GM21526 (cell line): ENCODE results near the gene CIDEB.
A peak's percentile ranks its signal among the peaks of the same experiment; 100 is the strongest.

Experiments
- ATAC-seq: cut with Tn5 transposase; IDR thresholded peaks from one replicate; pipeline ENCODE4 v1.9.1; 2021; ENCODE audit warnings: moderate library complexity; ENCODE audit not compliant: unreplicated experiment, low FRiP score

The CIDEB gene

GRCh38 chr14:24271834-24272263 is 35.9 kb downstream of the CIDEB start:
- ATAC-seq = no peak

- ATAC-seq = peak; percentile 75
These were observed 36.5 kb downstream of the CIDEB start, which contains the start of gene RABGGTA for GRCh38 chr14:24271134-24271833. Gene RABGGTA, minus strand, starts transcription at chr14:24271597. Its CDS starts 482 bp downstream, at chr14:24271115.

- no peak for ATAC-seq
These were observed 37.1 kb downstream of the CIDEB start for GRCh38 chr14:24270537-24271133.

- no peak for ATAC-seq
These were observed 37.8 kb downstream of the CIDEB start for GRCh38 chr14:24269910-24270536.

DNA sequence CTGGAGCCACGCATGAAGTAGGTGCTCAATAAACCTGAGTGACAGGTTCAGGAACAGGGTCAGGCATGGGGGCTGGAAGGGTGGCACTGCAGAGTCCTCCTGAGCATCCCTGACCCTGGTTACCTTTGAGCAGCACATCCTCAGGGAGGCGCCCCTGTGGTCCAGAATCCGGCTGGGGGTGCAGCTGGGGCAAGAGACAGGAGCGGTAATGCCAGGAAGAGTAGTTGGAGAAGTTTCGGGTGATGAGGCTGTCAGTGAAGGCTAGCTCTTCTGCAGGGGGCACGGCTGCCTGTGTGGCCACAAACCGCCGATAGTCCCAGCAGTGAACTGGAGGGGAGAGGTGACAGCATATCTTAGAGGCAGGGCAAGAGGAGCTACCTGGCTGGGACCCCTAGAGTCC is 38.4 kb downstream of the CIDEB start:
- no peak for ATAC-seq

DNA sequence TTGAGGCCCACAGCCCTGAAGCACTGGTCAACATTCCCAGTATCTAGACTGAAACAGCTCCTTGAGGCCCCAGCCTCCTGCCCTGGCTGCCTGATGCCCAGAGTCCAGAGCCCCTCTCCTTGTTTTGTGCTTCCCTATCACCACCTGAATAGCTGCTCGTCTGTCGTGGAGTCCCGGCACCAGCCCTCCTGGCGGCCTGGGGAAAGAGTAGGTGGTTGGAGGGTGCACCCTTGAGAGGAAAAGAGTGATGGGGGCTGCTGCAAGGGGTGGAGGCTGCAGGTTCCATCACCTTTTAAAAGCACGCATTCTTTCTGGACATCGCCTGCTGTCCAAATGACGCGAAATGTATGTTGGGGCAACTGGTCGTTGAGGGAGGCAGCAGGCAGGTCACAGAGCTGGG is 39.6 kb downstream of the CIDEB start:
- no peak for ATAC-seq

DNA sequence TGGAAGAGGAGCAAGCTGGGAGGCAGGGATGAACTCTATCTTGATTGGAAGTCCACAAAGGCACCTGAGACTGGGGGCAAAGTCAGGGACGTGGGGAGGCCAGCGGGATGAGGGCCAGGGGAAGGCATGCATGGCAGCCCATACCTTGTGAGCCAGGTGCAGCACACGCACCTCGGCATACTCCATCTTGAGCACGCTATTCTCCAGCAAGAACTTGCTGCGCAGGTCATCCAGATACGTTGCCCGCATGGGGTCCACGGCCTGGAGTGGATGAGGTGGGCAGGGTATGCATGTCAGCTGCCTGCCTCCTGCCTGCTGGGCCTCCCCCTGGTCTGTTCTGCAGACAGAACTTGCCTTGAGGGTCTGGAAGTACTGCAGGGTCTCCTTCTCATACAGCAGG is 40.3 kb downstream of the CIDEB start:
- no peak for ATAC-seq

GRCh38 chr14:24266344-24267244 is 41.2 kb downstream of the CIDEB start:
- ATAC-seq = no peak

DNA sequence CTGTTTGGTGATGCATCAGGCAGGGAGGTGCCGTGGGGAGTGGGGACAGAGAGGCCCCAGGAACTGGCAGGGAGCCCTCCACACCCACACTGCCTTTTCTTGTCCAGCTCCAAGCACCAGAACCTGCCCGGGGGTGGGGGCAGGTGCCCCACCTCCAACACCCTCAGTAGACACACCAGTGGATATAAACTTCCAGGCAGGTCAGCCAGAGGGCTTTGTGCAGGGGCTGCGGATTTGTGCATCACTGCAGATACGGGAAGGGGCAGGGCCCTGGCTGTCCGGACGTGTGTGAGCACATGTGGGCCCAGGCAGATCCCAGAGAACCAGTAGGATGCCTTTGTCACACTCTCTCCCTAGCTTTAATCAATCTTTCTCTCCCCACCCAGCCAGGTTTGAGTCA is 43.5 kb downstream of the CIDEB start:
- no peak for ATAC-seq

DNA sequence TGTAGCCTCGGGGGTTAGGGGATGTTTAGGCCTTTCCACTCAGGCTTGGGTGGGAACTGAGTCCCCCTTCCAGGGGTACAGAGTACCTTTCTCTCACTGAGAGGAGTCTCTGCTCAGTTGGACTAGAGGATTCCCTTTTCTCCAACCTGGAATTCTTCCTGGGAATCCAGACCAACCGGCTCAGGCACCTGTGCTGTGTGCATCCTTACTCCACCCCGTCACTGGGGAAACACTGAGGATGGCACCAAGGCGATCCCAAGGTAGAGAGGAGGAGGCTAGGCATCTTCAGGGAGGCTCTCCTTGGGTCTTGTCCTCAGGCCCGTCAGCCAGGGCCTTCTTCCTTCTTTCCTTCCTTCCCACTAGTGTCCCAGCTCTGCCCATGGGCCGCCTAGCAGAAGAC is 43.9 kb downstream of the CIDEB start:
- ATAC-seq = no peak

DNA sequence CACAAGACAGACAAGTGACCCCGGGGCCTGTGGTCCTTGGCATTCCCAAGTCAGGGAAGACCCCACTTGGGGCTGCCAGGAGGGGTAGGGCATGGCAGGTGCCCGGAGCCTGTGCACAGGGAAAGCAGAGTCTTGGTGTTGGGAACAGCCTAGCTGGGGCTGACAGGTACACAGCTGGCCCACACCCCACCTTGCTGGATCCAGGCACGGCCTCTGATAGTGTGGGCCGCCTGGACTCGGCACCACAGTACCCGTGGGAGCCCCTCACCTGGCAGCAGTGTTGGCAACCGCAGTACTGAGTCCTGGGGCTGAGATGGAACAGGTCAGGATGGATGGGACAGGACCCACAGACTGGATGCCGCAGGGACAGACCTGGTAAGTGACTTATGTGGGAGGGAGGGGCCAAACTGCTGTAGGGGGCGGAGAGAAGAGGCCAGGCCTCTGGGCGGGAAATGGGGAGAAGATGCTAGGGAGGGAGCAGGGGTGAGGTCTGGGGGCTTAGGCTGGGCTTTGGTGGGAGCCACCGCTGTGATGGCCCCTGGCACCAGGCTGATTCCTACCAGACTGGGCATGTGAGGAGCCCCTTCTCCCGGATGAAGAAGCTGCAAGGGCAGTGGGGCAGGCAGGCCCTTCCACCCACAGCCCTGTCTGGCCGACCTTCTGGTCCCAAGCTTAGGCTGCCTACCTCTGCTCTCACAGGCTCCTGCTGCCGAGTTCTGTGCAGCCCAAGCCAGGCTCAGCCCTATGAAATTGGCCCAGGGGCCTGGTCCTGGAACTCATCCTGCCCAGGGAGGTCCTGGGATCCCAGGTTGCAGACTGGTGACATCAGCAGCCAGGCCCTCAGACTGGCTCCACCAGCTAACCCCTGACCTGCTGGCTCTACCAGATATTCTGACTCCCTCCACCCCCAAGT is 44.7 kb downstream of the CIDEB start, which contains the start of gene TGM1:
Gene TGM1 (minus strand): TSS at position 357 of the 913 bp plus-strand sequence. CDS start 825 bp downstream, outside the sequence.
- ATAC-seq = no peak

DNA sequence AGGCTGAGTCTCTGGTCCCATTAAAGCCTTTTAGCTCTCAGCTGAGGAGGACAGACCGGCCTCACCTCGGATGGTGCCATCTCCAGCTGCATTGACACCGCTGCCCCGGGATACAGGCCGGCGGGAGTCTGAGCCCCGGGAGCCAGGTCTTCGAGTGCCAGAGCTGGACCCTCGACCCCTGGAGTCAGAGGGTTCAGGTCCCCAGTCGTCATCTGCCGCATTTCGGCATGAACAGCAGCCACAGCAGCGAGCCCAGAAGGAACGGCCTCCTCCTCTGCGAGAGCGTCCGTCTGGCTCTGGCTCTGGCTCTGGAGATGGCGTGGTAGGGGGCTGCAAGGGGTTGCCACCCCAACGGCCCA is 45.8 kb downstream of the CIDEB start:
- ATAC-seq = no peak

DNA sequence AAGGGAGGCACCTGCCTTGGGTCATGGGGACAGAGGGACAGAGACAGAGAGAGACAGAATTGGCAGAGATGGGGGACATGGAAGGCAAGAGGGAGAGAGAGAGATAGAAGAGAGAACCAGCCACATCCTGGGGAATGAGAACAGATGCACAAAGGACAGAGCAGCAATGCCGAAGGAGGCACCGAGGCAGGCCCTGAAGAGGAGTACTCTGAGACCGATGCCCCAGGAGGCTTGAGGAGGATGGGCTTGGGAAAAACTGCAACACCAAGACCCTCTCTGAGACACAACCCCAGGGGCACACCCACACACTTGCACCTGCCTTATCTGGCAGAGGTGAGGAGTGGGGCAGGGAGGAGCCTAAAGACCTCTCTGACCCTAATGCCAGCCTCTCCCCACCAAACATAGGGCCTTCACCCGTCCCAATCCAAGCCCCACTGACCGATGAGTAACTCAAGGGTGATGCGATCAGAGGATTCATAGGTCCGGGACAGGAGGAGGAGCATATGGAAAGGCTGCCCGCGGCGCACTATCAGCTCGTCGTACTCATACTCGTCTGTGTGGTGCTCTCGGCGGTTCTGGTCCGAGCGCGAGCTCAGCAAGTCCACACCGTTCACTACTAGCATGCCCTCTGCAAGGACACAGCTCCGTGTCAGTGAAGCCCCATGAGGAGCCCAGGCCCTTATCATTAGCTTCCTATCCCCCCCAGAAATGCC is 46.4 kb downstream of the CIDEB start:
- no peak for ATAC-seq

DNA sequence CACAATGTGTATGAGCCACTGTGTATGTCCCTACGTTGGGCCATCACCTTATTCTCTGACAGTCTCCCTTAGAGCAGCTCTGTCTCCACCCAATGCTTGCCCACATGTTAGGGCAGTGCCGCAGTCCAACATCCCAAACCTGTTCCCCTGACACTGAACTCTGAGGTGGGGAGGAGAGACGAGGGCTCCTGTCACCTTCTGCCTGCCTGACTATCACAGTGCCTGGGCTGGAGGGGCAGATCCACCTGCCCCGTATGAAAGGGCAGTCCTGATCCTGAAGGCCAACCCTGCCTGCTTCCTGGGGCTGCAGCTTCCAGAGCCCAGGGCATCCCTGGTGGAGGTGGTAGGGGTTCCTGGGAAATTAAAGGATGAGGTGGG is 47.0 kb downstream of the CIDEB start:
- ATAC-seq = no peak

GRCh38 chr14:24260026-24260779 is 47.6 kb downstream of the CIDEB start:
- no peak for ATAC-seq

DNA sequence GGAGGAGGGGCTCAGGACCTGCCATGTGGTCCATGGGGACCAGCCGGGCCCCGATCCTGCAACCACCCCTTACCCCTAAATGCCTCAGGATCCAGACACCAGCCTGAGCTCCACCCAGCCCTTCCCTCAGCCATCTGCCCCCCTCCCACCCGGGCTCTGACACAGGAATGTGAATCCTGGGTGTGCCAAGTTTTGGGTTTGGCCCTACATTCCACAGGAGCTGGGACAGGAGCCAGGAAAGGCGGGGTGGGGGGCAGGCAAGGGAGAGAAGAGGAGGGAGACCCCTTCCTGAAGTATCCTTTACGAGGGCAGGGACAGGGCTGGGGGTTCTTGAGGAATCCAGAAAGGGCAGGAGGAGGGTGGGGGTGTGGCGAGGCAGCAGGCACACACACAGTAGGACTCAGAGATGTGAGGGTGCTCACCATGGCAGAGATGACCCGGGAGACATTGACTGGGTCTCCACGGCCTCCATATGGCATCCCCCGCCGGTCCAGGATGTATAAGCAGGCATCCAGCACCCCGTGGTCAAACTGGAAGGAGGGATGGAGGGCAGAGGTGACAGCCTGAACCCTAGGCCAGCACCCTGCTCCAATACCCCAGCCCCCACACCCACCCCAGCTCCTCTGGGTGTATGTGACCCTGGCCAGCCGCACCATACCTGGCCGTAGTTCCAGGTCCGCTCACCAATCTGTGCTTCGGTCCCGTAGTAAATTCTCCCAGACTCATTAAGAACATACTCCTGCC is 48.3 kb downstream of the CIDEB start:
- no peak for ATAC-seq

- ATAC-seq = no peak
These were observed 49.1 kb downstream of the CIDEB start for GRCh38 chr14:24258548-24259265.
